ENCODE data around the gene ANGPTL3. TPM values are rescaled to one million over a fixed set of nuclear protein-coding genes. Genes with fewer than 3 reads are reported as not detected.

Gene ANGPTL3, protein sequence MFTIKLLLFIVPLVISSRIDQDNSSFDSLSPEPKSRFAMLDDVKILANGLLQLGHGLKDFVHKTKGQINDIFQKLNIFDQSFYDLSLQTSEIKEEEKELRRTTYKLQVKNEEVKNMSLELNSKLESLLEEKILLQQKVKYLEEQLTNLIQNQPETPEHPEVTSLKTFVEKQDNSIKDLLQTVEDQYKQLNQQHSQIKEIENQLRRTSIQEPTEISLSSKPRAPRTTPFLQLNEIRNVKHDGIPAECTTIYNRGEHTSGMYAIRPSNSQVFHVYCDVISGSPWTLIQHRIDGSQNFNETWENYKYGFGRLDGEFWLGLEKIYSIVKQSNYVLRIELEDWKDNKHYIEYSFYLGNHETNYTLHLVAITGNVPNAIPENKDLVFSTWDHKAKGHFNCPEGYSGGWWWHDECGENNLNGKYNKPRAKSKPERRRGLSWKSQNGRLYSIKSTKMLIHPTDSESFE
- total RNA-seq: 1.2 TPM

GRCh38 chr1:62597281-62597680 lies at the start of gene ANGPTL3:
ANGPTL3 (plus strand) TSS chr1:62597520; CDS start chr1:62597567, 47 bp downstream.

Other genes starting within 250 kb of the ANGPTL3 start
- 33.9 TPM for gene USP1, start 160.5 kb upstream of the ANGPTL3 start, total RNA-seq
- 89.7 TPM for gene DOCK7, start 90.9 kb downstream of the ANGPTL3 start, total RNA-seq
- 9.2 TPM for gene ATG4C, start 186.6 kb downstream of the ANGPTL3 start, total RNA-seq

All from metanephros (tissue), 1 donor.